ENCODE data around the gene ULBP2.
A peak's percentile ranks its signal among the peaks of the same experiment; 100 is the strongest.

GRCh38 chr6:149922642-149923326 lies 19.0 kb upstream of the ULBP2 start, which contains the start of gene RAET1G:
- peak in 1 of 7 experiments; percentile 10 for TF ChIP-seq CTCF (IDR thresholded peaks at IDR 0.05)
- TF ChIP-seq POLR2A (IDR thresholded peaks at IDR 0.05), result peak in 2 of 3 donors; percentile 36 to 65
